SK-N-SH (cell line): ENCODE results near the gene HHAT. TPM values are rescaled to one million over a fixed set of nuclear protein-coding genes. Genes with fewer than 3 reads are reported as not detected.

ENCODE experiments used
- CTCF ChIA-PET: fragments of 300-600, 350-600 bp; formaldehyde crosslinking; extraction: SDS; loops from one replicate; lab custom pipeline; 2021; lab: Yijun Ruan, JAX
- POLR2A ChIA-PET: fragments of 350-600 bp; sonication (Branson Sonifier 250); formaldehyde crosslinking; extraction: SDS; loops from one replicate; lab custom pipeline; 2020; ENCODE audit warnings: antibody characterized with exemption, inconsistent platforms; lab: Yijun Ruan, JAX
- DNase-seq: peaks from one replicate; pipeline ENCODE4 v3.0.0; 2012
- H2AFZ ChIP-seq: fragments of 200-600 bp; sonication (generic); 2 replicates; pipeline ENCODE4 v1.8.1; 2016; ENCODE audit warnings: antibody characterized with exemption, mild to moderate bottlenecking, low read depth
- H3F3A ChIP-seq: fragments of 200-600 bp; sonication (generic); replicated peaks from 2 replicates; pipeline ENCODE3; 2016; ENCODE audit warnings: antibody characterized with exemption, mild to moderate bottlenecking; ENCODE audit not compliant: insufficient read depth
- H3K27ac ChIP-seq, 2 experiments: fragments of 200-500 bp in 1 of 2; fragments of 200-600 bp in 1 of 2; sonication (Bioruptor generic) in 1 of 2; sonication (generic), shearing (Covaris generic) in 1 of 2; 2 replicates each; pipeline versions ENCODE4 v1.5.1 to v1.6.1; 2014 to 2016; ENCODE audit warnings: low read depth in 2 of 2, inconsistent platforms in 1 of 2, low read length in 1 of 2, mild to moderate bottlenecking in 1 of 2, mixed read lengths in 1 of 2
- H3K27me3 ChIP-seq: fragments of 200-600 bp; sonication (generic), shearing (Covaris generic); 2 replicates; pipeline ENCODE4 v1.6.1; 2016; ENCODE audit warnings: mixed run types; ENCODE audit not compliant: insufficient read depth
- H3K36me3 ChIP-seq, 2 experiments: fragments of 200-500 bp in 1 of 2; fragments of 200-600 bp in 1 of 2; sonication (Bioruptor generic) in 1 of 2; sonication (generic) in 1 of 2; replicated peaks in 1 of 2; 2 replicates each; pipeline versions ENCODE3 to v1.5.1; 2014 to 2016; ENCODE audit warnings: low read length in 1 of 2, mild to moderate bottlenecking in 1 of 2; ENCODE audit not compliant: insufficient read depth in 2 of 2, control insufficient read depth in 1 of 2
- H3K4me1 ChIP-seq, 2 experiments: fragments of 200-500 bp in 1 of 2; fragments of 200-600 bp in 1 of 2; sonication (Bioruptor generic) in 1 of 2; sonication (generic), shearing (Covaris generic) in 1 of 2; 2 replicates each; pipeline versions ENCODE4 v1.5.1 to v1.6.1; 2014 to 2016; ENCODE audit warnings: low read depth in 1 of 2, low read length in 1 of 2, mixed run types in 1 of 2; ENCODE audit not compliant: insufficient read depth in 2 of 2, control insufficient read depth in 1 of 2
- H3K4me2 ChIP-seq: fragments of 200-600 bp; sonication (generic), shearing (Covaris generic); 2 replicates; pipeline ENCODE4 v1.6.1; 2017; ENCODE audit warnings: mixed run types
- H3K4me3 ChIP-seq, 2 experiments: fragments of 200-500 bp in 1 of 2; fragments of 200-600 bp in 1 of 2; sonication (Bioruptor generic) in 1 of 2; sonication (generic), shearing (Covaris generic) in 1 of 2; 2 replicates each; pipeline versions ENCODE4 v1.5.1 to v1.8.1; 2014 to 2016; ENCODE audit warnings: low read depth in 2 of 2, inconsistent platforms in 1 of 2, low read length in 1 of 2, mild to moderate bottlenecking in 1 of 2, mixed read lengths in 1 of 2, moderate library complexity in 1 of 2
- H3K79me2 ChIP-seq: fragments of 200-600 bp; sonication (generic); 2 replicates; pipeline ENCODE4 v1.8.1; 2017; ENCODE audit warnings: mild to moderate bottlenecking; ENCODE audit not compliant: insufficient read depth
- H3K9ac ChIP-seq: fragments of 200-600 bp; sonication (generic); 2 replicates; pipeline ENCODE4 v1.6.1; 2017; ENCODE audit warnings: mixed run types
- H3K9me2 ChIP-seq: fragments of 200-600 bp; sonication (generic); 2 replicates; pipeline ENCODE4 v1.6.1; 2017; ENCODE audit warnings: mixed run types
- H3K9me3 ChIP-seq: fragments of 200-600 bp; sonication (generic); 2 replicates; pipeline ENCODE4 v1.6.1; 2017; ENCODE audit warnings: mixed run types, mild to moderate bottlenecking, moderate library complexity
- H4K20me1 ChIP-seq: fragments of 200-600 bp; sonication (generic); 2 replicates; pipeline ENCODE4 v1.6.1; 2017; ENCODE audit warnings: mild to moderate bottlenecking, mixed run types; ENCODE audit not compliant: insufficient read depth
- CTCF ChIP-seq: fragments of 200-600 bp; sonication (generic); IDR thresholded peaks from 2 replicates; pipeline ENCODE4 v1.6.1; 2017; ENCODE audit warnings: antibody characterized with exemption, mild to moderate bottlenecking, moderate library complexity
- ELF1 ChIP-seq: IDR thresholded peaks from 2 replicates; pipeline ENCODE4 v1.4.0; 2012
- FOSL2 ChIP-seq: IDR thresholded peaks from 2 replicates; pipeline ENCODE4 v1.4.0; 2012; ENCODE audit warnings: low read depth, mild to moderate bottlenecking, moderate library complexity, borderline replicate concordance
- FOXJ3 ChIP-seq: sonication (generic); formaldehyde crosslinking; IDR thresholded peaks from 2 replicates; pipeline ENCODE4 v1.5.1; 2020; ENCODE audit warnings: mild to moderate bottlenecking, missing genetic modification reagents
- GATA2 ChIP-seq: sonication (generic); formaldehyde crosslinking; IDR thresholded peaks from 2 replicates; pipeline ENCODE4 v1.5.0; 2020; ENCODE audit warnings: mild to moderate bottlenecking, missing genetic modification reagents
- MEF2A ChIP-seq: IDR thresholded peaks from 2 replicates; pipeline ENCODE4 v1.4.0; 2012; ENCODE audit warnings: low read depth, borderline replicate concordance
- MXI1 ChIP-seq: IDR thresholded peaks from 2 replicates; pipeline ENCODE4 v1.6.1; 2012; ENCODE audit warnings: mild to moderate bottlenecking, low read depth, low read length, improper control_type of control experiment
- NFIC ChIP-seq: IDR thresholded peaks from 2 replicates; pipeline ENCODE4 v1.4.0; 2012; ENCODE audit warnings: borderline replicate concordance
- NRF1 ChIP-seq: IDR thresholded peaks from 2 replicates; pipeline ENCODE4 v1.6.1; 2012; ENCODE audit warnings: low read depth, mild to moderate bottlenecking, low read length
- RAD21 ChIP-seq: IDR thresholded peaks from 2 replicates; pipeline ENCODE4 v1.6.1; 2012; ENCODE audit warnings: mild to moderate bottlenecking, low read length
- RCOR1 ChIP-seq: fragments of 150-350 bp; IDR thresholded peaks from 2 replicates; pipeline ENCODE4 v1.6.1; 2017; ENCODE audit warnings: antibody characterized with exemption, low read length
- REST ChIP-seq: IDR thresholded peaks from 2 replicates; pipeline ENCODE4 v1.6.1; 2012; ENCODE audit warnings: mild to moderate bottlenecking, low read depth, low read length, moderate library complexity
- SIN3A ChIP-seq: IDR thresholded peaks from 2 replicates; pipeline ENCODE4 v1.6.1; 2012; ENCODE audit warnings: low read depth, mild to moderate bottlenecking, low read length, moderate library complexity, borderline replicate concordance
- SMC3 ChIP-seq: IDR thresholded peaks from 2 replicates; pipeline ENCODE4 v1.6.1; 2012; ENCODE audit warnings: low read depth, low read length, improper control_type of control experiment
- TEAD4 ChIP-seq: IDR thresholded peaks from 2 replicates; pipeline ENCODE4 v1.4.0; 2012; ENCODE audit warnings: mild to moderate bottlenecking, borderline replicate concordance; ENCODE audit not compliant: insufficient read depth
- USF2 ChIP-seq: fragments of 150-350 bp; IDR thresholded peaks from 2 replicates; pipeline ENCODE4 v1.6.1; 2017; ENCODE audit warnings: antibody characterized with exemption, low read length, low read depth, borderline replicate concordance
- WGBS: methylation state at CpG from one replicate; pipeline ENCODE4 v1.1.6; 2017; ENCODE audit warnings: low lambda C conversion rate; 5-methylcytosine and 5-hydroxymethylcytosine counted together
- polyA plus RNA-seq, 3 experiments: library from polyadenylated mRNA; depleted of rRNA; stranded (reverse); fragments of >200 nt; gene quantifications; 2 replicates each; pipeline ENCODE4 v1.2.3, GENCODE V29; 2012

HHAT gene
- polyA plus RNA-seq, 1 of the 3 experiments (the other 2 are of a cell fraction), result 8.1 TPM

DNA sequence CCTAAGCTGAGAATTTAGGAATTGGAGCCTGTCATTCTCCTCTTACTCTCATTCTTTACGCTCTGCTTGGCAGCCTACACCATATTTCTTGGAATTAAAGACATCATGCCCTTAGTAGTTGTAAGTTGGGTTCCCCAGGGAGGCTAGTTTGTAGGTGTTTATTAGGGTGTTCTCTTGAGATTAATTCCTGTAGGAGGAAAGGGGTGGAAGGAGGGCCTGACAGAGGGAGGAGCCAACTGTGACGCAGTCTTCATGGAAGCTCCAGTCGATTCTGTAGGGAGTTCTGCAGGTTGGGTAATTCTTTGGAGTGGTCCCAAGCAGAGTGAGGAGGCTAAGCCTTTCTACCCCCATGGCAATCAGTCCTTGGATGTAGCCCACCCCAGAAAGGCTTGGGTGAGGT is 111.4 kb downstream of the HHAT start:
- Histone ChIP-seq H3K9me2 (no peaks in the 10 kb centered on the region), H3K9me3 (no peaks in the 10 kb centered on the region), H3K4me2 (no peak overlapping the region), H3K4me3 (no peak overlapping the region), H3K27ac (peak overlapping the region; percentile 61 to 78; a peak in 2 of 4 replicates), H3F3A (peaks cover 16% of the 10 kb centered on the region), H4K20me1 (no peaks in the 10 kb centered on the region), H3K9ac (no peak overlapping the region), H3K36me3 (no peaks in the 10 kb centered on the region), H2AFZ (no peak overlapping the region), H3K27me3 (no peaks in the 10 kb centered on the region), H3K4me1 (peaks cover 13 to 19% of the 10 kb centered on the region in 2 experiments; a peak in 3 of 4 replicates)
- POLR2A ChIA-PET, result interaction anchor here (0.5 kb wide), 1 partner anchor 923 kb away, joined by 3 read pairs; no protein-coding TSS in a partner anchor
- 97% methylated on average over 2 of the region's 3 CpGs for WGBS
- CTCF ChIA-PET, result interaction anchor here (0.6 to 4.5 kb wide), 7 partner anchors 9 to 696 kb away, joined by 3 to 22 read pairs (median 6); partner anchors contain the start of gene KCNH1
- TF ChIP-seq NFIC (no peak), MEF2A (no peak), MXI1 (no peak), GATA2 (no peak), FOSL2 (no peak), SMC3 (no peak), REST (no peak), USF2 (no peak), SIN3A (no peak), CTCF (no peak), TEAD4 (no peak), RAD21 (no peak), RCOR1 (no peak), NRF1 (no peak), ELF1 (no peak), FOXJ3 (CRISPR knock-in tag) (no peak)
- TF ChIP-seq, all 33 proteins: peak for 0
- no peaks in the 10 kb centered on the region for H3K79me2 ChIP-seq
- no peak for DNase-seq
